GM11168 (cell line): ENCODE data around the gene FASTKD1.
"Not testable (repeated sequence)": the region's sequence is repeated elsewhere in the genome, so short reads cannot be mapped to it uniquely, and the experiment has no call there.

Source experiments
- in situ Hi-C: fragments of 300-500 bp; cut with MboI; formaldehyde crosslinking; loops from one replicate; pipeline ENCODE4 v1.12.0; 2022; ENCODE audit warnings: low sequenced_read_pairs; ENCODE audit not compliant: unreplicated experiment

FASTKD1 gene, protein sequence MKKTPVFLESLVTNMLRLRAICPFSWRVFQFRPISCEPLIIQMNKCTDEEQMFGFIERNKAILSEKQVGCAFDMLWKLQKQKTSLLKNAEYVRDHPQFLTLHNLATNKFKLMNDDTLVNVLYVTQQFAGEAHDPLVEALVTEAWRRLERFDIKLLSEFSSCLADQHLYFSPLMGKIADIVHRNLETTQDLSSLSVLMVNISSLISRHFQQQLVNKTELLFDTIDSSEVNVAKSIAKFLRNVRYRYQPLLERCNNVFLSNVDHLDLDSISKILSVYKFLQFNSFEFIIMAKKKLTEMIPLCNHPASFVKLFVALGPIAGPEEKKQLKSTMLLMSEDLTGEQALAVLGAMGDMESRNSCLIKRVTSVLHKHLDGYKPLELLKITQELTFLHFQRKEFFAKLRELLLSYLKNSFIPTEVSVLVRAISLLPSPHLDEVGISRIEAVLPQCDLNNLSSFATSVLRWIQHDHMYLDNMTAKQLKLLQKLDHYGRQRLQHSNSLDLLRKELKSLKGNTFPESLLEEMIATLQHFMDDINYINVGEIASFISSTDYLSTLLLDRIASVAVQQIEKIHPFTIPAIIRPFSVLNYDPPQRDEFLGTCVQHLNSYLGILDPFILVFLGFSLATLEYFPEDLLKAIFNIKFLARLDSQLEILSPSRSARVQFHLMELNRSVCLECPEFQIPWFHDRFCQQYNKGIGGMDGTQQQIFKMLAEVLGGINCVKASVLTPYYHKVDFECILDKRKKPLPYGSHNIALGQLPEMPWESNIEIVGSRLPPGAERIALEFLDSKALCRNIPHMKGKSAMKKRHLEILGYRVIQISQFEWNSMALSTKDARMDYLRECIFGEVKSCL

DNA sequence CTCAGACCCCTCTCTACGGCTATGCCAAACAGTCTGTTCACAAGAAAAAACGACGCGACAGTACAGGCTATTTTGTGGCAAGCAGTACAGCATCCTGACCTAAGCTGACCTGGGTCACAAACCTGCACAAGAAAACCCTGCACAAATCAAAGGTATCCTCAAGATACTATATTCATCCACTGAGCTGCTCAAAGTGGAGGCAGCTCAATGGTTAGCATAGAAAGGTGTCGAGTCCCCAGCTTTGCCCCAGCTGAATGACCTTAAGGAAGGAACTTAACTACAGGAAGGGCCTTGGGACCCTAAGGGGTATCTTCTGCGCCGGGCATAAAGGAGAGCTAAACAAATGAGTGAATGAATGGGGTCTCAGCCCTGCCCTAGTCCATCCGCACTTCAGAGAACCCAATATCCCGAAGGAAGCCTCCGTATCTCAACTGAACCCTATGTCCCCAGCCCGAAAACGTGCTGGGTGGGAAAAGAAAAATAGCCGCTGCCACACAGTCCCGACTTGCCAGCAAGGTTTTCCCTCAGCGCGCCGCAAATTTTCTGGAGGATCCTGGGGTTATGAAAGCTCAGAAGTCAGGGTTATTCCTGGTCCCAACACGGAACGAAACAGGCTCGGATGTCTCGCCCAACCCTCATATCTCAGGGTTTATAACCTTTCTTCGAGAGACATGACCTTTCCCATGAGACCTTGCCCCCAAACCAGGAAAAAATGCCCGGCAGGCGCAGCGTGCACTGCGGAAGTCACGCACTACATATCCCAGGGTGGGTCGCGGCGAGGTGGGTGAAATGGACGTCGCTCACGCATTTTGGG is at the start of gene FASTKD1:
Gene FASTKD1 (minus strand): TSS at position 706 of the 814 bp plus-strand sequence. CDS start 1,836 bp downstream, outside the sequence.
- in situ Hi-C loops, result no loop called here

DNA sequence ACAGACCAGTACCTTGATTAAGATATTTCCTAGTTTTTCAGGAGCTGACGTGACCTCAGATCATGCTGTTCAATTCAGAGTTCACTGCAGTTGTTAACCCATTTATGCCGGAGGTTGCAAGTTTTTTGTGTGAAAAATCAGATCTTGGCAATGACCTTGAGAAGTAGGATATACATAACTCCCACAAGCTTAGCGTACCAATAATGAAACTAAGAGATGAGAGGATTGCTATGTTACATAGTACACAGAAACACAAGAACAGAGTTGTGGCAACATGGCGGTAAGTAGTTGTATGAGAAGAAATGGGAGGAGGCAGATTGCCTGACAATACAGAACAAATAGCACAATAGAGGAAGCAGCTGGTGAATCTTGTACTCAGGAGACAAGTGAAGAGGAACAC is 49.6 kb upstream of the FASTKD1 start:
- in situ Hi-C loops, result no loop called here

DNA sequence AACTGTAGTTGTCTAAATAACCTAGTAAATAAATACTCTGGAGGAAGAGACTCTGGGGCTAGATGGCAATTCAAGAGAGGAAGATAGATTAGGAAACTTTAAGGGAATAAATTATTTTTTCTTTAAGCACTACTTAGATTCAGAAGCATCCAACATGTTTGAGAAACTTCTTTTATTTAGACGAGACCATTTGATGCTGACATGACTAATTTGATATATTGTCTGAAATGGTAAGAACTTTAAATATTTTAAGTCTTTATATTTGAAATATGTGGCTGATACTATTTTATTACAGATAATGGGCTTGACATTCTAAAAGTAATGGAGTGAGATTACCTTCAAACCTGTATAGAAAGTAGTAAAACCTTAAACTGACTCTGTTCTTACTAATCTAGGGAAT is 46.8 kb upstream of the FASTKD1 start:
- in situ Hi-C loops, result no loop called here

DNA sequence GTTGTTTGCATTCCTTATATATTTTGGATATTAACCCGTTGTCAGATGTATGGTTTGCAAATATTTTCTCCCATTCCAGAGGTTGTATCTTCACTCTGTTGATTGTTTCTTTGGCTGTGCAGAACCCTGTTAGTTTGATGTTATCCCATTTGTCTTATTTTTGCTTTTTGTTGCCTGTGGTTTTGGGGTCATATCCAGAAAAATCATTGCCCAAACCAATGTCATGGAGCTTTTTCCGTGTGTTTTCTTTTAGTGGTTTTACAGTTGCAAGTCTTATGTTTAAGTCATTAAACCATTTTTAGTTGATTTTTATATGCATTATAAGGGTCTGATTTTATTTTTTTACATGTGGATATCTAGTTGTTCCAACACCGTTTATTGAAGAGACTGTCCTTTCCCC is 46.3 kb upstream of the FASTKD1 start:
- in situ Hi-C loops, result no loop called here

DNA sequence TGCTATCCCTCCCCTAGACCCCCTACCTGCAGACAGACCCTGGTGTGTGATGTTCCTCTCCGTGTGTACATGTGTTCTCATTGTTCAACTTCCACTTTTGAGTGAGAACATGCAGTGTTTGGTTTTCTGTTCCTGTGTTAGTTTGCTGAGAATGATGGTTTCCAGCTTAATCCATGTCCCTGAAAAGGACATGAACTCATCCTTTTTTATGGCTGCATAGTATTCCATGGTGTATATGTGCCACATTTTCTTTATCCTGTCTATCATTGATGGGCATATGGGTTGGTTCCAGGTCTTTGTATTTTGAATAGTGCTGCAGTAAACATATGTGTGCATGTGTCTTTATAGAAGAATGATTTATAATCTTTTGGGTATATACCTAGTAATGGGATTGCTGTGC is 42.3 kb upstream of the FASTKD1 start:
- in situ Hi-C loops, result not testable (repeated sequence)

DNA sequence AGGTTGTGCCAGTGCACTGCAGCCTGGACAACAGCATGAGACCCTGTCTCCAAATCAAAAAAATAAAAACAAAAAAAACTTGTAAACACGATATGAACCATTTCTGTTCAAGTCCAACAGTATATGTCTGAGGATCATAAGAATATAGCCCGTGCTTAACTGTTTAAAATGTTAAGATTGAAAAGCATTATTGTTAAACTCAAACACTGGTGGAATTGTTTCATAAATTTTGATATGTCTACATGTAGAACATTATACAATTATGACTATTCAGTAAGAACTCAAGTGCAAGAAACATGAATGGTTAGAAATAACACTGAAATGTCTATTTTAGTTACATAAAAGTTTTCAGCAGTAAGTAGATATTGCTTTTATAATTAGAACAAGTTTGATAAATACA is 40.2 kb upstream of the FASTKD1 start:
- in situ Hi-C loops, result no loop called here

DNA sequence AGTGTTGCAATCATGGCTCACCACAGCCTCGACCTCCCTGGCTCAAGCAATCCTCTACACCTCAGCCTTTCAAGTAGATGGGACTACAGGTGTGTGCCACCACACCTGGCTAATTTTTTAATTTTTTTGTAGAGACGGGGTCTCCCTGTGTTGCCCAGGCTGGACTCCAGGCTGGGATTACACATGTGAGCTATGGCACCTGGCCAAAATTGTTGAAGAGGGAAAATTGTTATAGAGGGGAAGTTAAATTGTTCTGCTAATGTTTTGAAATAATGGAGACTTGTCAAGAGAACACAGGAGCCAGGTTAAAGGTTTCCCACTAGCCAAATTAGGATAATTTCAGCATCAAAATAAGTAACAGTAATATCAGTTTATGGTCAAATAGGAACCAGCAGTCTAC is 35.6 kb upstream of the FASTKD1 start:
- in situ Hi-C loops, result no loop called here

DNA sequence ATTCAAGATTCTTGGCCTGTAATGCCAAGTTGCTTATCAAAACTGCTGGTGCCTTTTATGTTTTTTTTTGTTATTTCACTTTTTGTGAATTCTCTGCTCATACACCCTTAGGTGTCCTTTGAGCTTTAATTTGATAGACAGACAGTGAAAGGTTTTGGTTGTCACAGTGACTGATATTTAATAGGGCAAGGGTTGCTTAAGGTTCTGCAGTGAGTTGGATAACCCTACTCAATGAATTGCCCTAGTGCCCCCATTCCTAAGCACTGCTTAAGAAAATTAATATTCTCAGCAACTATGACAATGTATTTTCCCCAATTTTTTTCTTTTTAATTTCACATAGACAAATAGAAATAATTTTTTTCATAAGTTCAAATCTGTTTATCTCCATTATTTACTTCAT is 25.9 kb upstream of the FASTKD1 start:
- in situ Hi-C loops, result no loop called here

DNA sequence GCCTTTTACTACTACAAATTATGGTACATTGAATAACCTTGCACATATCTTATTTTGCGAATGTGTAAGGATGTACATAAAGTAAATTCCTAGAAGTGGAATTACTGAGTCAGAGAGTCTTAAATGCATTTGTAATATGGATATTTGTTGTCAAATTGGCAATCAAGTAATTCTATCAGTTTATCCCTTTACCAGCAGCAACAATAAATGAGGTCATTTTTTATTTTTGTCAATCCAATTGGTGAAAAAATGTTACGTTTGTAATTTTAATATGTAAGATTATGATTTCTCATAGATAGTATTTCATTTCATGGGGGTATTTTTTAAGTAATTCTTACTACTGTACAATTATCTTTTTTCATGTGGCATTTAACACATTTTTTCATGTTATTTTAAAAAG is 25.3 kb upstream of the FASTKD1 start:
- in situ Hi-C loops, result no loop called here

DNA sequence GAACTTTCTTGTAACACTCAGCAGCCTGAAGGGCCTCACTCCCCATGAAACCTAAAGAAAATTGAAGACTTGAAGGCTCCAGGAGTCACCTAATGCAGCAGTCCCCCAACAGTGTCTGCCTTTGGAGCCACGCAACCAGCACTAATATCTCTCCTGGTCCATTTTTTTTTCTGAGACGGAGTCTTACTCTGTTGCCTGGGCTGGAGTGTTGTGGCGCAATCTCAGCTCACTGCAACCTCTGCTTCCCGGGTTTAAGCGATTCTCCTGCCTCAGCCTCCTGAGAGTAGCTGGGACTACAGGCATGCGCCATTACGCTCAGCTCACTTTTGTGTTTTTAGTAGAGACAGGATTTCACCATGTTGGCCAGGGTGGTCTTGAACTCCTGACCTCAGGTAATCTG is 22.9 kb upstream of the FASTKD1 start:
- in situ Hi-C loops, result not testable (repeated sequence)

DNA sequence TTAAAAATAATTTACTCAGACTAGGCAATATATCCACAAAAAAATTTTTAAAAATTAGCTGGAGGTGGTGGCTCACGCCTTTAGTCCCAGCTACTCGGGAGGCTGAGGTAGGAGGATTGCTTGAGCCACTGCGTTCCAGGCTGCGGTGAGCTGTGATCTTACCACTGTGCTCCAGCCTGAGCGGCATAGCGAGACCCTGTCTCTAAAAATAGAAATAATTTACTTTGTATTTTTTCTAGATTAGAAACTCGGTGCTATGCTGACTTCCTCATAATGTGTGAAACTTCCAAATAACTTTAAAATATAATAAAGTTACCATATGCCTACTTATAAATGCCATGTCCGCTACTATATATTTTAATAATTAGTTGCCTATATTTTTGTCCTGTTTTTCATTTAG is 17.1 kb upstream of the FASTKD1 start:
- in situ Hi-C loops, result no loop called here

DNA sequence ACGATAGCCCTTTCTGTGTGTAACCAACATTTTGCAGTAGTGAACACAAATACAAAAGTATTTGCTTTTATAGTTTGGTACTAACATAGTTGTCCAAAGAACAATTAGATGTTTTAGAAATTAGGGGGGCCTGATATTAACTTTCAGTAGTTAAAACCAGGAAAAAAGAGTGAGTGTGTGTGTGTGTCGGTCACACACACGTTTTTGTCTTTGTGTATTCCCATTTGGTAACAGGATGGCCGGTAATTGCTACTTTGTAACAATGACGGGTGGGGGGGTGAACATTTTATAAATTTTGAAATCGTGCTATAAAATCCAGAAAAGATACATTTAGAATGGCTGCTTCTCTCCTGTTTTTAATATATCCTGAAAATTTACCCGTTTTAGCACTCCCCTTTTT is 12.0 kb upstream of the FASTKD1 start:
- in situ Hi-C loops, result no loop called here

DNA sequence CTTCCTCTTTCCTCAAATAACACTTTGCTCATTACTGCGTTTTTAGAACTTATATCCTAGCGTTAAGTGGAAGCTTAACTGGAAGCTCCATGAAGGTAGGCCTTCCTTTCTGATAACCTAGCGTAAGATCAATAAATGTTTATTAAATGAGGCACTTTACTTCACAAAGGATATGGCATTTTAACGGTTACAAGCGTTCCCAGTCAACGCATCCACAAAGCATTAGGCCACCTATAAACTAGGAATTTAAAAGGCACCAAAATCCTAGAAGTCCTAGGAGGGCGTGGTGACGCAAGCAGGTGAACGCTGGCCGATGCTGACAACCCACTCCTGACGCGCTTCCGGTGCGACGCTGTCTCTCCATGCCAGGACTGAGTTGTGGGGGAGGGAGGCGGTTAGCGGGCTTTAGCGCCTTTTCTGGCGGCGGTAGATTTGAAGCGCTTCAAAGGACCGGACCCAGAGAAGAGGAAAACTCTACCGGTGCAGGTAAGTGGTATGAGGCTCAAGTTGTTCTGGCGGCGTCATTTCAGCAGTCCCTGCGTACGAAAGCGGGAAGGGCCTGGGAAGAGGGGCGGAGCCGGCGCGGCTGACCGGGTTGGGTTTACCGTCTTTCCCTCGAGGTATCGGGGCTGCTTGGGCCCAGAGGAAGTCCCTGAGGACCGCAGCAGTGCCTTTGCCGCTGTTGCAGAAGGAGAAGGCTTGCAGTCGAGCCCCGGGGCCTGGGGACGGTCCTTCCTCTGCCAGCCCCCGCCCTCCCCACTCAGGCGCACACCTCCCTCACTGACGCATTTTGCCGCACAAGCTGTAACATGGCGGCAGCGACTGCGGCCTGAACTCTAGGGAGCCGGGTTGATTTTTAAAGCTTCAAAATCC is 10.6 kb upstream of the FASTKD1 start, which contains the start of gene PPIG:
Gene PPIG (plus strand): TSS at position 347 of the 873 bp plus-strand sequence. CDS start 19,691 bp downstream, outside the sequence.
- in situ Hi-C loops, result no loop called here

DNA sequence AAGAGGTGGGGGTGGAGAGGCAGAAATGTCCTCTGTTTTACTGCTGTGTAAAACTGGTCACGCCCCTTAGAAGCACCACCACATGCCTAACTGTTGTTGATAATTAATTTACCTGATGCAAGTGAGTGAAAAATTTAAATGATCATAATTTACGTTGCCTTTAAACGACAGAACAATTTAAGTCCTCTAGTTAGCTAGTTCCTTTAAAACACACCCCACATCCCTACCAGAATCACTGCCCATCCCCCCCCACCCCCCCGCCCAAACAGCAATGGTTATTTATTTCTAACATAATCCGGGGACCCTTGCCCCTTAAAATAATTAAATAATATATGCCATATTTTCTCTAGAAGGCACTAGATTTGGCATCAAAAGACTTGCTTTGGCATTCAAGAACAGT is 9.9 kb upstream of the FASTKD1 start:
- in situ Hi-C loops, result no loop called here

DNA sequence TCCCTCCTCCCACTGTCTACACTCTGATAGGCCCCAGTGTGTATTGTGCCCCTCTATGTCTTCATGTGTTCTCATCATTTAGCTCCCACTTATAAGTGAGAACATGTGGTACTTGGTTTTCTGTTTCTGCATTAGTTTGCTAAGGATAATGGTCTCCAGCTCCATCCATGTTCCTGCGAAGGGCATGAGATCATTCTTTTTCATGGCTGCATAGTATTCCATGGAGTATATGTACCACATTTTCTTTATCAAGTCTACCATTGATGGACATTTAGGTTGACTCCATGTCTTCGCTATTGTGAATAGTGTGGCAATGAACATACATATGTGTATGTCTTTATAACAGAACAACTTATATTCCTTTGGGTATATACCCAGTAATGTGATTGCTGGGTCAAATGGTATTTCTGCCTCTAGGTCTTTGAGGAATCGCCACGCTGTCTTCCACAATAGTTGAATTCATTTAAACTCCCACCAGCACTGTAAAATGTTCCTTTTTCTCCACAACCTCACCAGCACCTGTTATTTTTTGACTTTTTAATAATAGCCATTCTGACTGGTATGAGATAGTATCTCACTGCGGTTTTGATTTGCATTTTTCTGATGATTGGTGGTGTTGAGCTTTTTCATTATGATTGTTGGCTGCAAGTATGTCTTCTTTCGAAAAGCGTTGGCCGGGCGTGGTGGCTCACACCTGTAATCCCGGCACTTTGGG is 9.0 kb upstream of the FASTKD1 start:
- in situ Hi-C loops, result not testable (repeated sequence)

DNA sequence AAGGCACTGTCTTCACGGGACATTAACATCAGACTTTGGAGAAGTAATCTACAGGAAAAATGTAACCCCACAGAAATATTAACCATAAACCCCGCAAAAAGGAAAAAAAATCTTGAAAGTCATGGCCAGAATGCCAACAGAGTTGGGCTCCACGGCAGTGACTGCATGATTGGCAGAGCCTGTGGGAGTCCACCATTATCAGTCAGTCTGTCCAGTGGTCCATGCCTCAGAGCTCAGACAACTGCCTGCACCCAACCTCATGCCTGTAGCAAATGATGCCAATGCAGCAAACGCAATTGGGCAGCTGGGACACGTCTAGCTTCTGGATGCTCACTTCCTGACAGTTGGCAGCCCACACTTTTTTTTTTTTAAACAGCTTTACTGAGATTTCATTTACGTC is 5.4 kb upstream of the FASTKD1 start:
- in situ Hi-C loops, result no loop called here

DNA sequence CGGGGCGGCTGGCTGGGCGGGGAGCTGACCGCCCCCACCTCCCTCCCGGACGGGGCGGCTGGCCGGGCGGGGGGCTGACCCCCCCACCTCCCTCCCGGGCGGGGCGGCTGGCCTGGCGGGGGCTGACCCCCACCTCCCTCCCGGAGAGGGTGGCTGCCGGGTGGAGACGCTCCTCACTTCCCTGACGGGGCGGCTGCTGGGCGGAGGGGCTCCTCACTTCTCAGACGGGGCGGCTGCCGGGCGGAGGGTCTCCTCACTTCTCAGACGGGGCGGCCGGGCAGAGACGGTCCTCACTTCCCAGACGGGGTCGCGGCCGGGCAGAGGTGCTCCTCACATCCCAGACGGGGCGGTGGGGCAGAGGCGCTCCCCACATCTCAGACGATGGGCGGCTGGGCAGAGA is 1.6 kb upstream of the FASTKD1 start:
- in situ Hi-C loops, result not testable (repeated sequence)

DNA sequence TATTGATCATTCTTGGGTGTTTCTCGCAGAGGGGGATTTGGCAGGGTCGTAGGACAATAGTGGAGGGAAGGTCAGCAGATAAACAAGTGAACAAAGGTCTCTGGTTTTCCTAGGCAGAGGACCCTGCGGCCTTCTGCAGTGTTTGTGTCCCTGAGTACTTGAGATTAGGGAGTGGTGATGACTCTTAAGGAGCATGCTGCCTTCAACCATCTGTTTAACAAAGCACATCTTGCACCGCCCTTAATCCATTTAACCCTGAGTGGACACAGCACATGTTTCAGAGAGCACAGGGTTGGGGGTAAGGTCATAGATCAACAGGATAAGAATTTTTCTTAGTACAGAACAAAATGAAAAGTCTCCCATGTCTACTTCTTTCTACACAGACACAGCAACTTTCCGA is 874 bp upstream of the FASTKD1 start:
- in situ Hi-C loops, result not testable (repeated sequence)

DNA sequence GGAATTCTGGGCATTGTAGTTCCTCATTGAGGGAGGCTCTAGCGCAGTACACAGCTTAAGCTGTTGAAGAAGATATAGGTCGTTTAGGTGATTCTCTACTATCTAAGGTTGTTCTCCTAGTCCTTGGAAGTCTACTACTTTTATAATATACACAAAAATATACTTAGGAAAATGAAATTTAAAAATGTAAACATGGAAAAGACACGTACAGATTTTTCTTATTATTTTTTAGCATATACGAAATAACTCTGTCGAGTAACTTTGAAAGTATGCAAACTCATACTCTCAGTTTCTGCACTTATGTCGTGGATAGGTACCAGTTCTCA is 272 bp upstream of the FASTKD1 start:
- in situ Hi-C loops, result no loop called here
